ENCODE results near the gene PRKCH. TPM values are rescaled to one million over a fixed set of nuclear protein-coding genes. Genes with fewer than 3 reads are reported as not detected.
A peak's percentile ranks its signal among the peaks of the same experiment; 100 is the strongest.

The PRKCH gene
- total RNA-seq, 1 donor from 2014 or later, result 19.1 TPM

DNA sequence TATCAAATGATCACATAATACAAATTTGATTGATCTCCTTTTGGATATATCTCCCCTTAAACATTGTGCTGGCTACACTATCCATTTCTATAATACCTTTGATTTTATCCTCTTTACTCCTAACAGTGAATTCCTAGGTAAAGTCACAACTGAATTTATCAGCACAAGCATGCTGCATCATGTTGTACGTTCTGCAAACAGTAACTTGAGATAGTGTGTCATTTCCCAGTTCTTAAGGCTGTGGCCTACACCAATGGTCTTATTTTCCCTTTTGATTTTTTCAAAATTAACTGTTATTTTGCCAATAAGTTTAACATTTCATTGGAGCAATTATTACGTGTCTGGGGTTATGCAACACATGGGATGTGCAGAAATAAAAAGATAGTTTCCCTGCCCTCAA, 24.8 kb downstream of the PRKCH start:
- TF ChIP-seq, protein P1, sequence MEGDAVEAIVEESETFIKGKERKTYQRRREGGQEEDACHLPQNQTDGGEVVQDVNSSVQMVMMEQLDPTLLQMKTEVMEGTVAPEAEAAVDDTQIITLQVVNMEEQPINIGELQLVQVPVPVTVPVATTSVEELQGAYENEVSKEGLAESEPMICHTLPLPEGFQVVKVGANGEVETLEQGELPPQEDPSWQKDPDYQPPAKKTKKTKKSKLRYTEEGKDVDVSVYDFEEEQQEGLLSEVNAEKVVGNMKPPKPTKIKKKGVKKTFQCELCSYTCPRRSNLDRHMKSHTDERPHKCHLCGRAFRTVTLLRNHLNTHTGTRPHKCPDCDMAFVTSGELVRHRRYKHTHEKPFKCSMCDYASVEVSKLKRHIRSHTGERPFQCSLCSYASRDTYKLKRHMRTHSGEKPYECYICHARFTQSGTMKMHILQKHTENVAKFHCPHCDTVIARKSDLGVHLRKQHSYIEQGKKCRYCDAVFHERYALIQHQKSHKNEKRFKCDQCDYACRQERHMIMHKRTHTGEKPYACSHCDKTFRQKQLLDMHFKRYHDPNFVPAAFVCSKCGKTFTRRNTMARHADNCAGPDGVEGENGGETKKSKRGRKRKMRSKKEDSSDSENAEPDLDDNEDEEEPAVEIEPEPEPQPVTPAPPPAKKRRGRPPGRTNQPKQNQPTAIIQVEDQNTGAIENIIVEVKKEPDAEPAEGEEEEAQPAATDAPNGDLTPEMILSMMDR (conservative IDR thresholded peaks at IDR 0.05), result no peak
- Mint-ChIP-seq H3K4me1 (ENCODE audit: unreplicated experiment) (peaks cover 10% of the 10 kb centered on the region), H3K27ac (no peak overlapping the region), H3K4me3 (no peak overlapping the region), H3K9me3 (no peaks in the 10 kb centered on the region), H3K27me3 (no peaks in the 10 kb centered on the region), H3K36me3 (no peaks in the 10 kb centered on the region)
- DNase-seq (ENCODE audit: extremely low spot score, unreplicated experiment), result no peak

- no peak overlapping the region for H3K4me3 Mint-ChIP-seq
- TF ChIP-seq, protein P1 (conservative IDR thresholded peaks at IDR 0.05), result no peak
- H3K27ac Mint-ChIP-seq, result no peak overlapping the region
- H3K36me3 Mint-ChIP-seq, result no peaks in the 10 kb centered on the region
- DNase-seq (ENCODE audit: extremely low spot score, unreplicated experiment), result no peak
- H3K9me3 Mint-ChIP-seq, result no peaks in the 10 kb centered on the region
- peaks cover 10% of the 10 kb centered on the region for H3K4me1 Mint-ChIP-seq (ENCODE audit: unreplicated experiment)
- H3K27me3 Mint-ChIP-seq, result no peaks in the 10 kb centered on the region
Observed at GRCh38 chr14:61346793-61347192, 25.4 kb downstream of the PRKCH start.

DNA sequence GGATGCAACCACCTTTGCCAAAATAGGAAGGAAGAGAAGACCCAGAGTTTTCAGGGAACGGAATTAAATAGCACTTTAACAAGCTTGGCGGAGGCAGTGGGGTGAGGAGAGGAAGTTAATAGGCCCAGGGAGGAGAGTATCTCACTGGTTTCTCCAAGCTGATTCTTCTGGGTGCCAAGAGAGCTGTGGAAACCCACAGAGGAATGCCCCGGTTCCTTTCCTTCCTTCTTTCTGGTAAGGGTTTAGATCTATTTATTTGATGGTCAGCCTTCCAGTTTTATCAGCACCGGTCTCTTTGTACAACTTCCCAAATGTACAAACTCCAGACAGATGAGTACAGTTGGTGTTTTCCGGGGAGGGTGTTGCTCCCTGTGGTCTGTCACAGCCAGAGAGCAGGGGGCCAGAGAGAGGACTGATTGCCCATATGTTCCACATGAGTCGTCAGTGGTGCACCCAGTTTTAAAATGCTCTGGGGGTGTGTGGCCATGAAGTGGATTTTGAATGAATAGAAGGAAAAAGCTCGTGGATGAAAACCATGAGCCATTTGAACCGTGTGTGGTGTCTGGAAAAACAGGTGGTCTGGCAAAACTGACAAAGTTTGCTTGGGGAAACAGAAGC, 26.6 kb downstream of the PRKCH start:
- TF ChIP-seq, protein P1 (conservative IDR thresholded peaks at IDR 0.05), result no peak
- H3K27ac Mint-ChIP-seq, result peak overlapping the region; percentile 27
- no peak for DNase-seq (ENCODE audit: extremely low spot score, unreplicated experiment)
- H3K4me1 Mint-ChIP-seq (ENCODE audit: unreplicated experiment), result peaks cover 10% of the 10 kb centered on the region
- H3K36me3 Mint-ChIP-seq, result no peaks in the 10 kb centered on the region
- H3K27me3 Mint-ChIP-seq, result no peaks in the 10 kb centered on the region
- no peak overlapping the region for H3K4me3 Mint-ChIP-seq
- H3K9me3 Mint-ChIP-seq, result no peaks in the 10 kb centered on the region

- Mint-ChIP-seq H3K27me3 (no peaks in the 10 kb centered on the region), H3K27ac (peak overlapping the region; percentile 94), H3K4me3 (no peak overlapping the region), H3K36me3 (no peaks in the 10 kb centered on the region), H3K4me1 (ENCODE audit: unreplicated experiment) (peaks cover 7% of the 10 kb centered on the region), H3K9me3 (no peaks in the 10 kb centered on the region)
- TF ChIP-seq, protein P1 (conservative IDR thresholded peaks at IDR 0.05), result no peak
- DNase-seq (ENCODE audit: extremely low spot score, unreplicated experiment), result no peak
Observed at GRCh38 chr14:61350427-61351270, 29.3 kb downstream of the PRKCH start.

- no peaks in the 10 kb centered on the region for H3K9me3 Mint-ChIP-seq
- no peaks in the 10 kb centered on the region for H3K27me3 Mint-ChIP-seq
- no peak for DNase-seq (ENCODE audit: extremely low spot score, unreplicated experiment)
- no peak overlapping the region for H3K4me3 Mint-ChIP-seq
- peak overlapping the region; percentile 94 for H3K27ac Mint-ChIP-seq
- TF ChIP-seq, protein P1 (conservative IDR thresholded peaks at IDR 0.05), result no peak
- peaks cover 10% of the 10 kb centered on the region for H3K4me1 Mint-ChIP-seq (ENCODE audit: unreplicated experiment)
- H3K36me3 Mint-ChIP-seq, result no peaks in the 10 kb centered on the region
Observed at GRCh38 chr14:61351477-61351876, 30.1 kb downstream of the PRKCH start.

Data from type B pancreatic cell (in vitro differentiated cells).